Activated CD4-positive, alpha-beta T cell treated with anti-CD3 and anti-CD28 coated beads, Interleukin-2, amount 50 U/mL, for 4 hours (primary cell): Measurements from ENCODE around the gene ART4.

Source experiments
- DNase-seq, 2 experiments: peaks; one replicate each; pipeline ENCODE4 v3.0.0-alpha.2; 2020

The ART4 gene, protein sequence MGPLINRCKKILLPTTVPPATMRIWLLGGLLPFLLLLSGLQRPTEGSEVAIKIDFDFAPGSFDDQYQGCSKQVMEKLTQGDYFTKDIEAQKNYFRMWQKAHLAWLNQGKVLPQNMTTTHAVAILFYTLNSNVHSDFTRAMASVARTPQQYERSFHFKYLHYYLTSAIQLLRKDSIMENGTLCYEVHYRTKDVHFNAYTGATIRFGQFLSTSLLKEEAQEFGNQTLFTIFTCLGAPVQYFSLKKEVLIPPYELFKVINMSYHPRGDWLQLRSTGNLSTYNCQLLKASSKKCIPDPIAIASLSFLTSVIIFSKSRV

DNA sequence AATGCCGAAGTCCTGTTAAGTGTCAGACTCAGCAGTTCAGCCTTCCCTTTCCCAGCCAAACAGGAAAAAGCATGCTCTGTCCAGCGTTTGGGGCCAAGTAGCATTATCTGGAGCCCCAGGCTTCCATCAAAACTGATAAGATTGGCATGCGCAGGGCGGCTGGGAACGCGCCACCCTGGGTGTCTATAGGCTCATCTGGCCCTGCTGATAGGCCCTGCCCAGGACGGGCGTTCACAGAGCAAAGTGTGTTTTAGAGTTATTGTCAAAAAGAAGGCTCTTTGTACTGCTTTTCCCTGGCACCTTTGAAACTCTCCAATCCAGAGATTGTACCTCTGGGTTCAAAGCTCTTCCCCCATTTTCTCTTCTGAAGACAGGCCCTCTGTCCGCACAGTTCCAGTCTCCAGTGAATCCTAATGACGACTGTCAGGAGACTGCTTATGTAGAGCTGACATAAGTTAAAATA is at the start of gene ART4:
ART4 (minus strand) TSS at position 102 of the 463 bp plus-strand sequence. CDS start 413 bp downstream, outside the sequence.
- no peak for DNase-seq

DNA sequence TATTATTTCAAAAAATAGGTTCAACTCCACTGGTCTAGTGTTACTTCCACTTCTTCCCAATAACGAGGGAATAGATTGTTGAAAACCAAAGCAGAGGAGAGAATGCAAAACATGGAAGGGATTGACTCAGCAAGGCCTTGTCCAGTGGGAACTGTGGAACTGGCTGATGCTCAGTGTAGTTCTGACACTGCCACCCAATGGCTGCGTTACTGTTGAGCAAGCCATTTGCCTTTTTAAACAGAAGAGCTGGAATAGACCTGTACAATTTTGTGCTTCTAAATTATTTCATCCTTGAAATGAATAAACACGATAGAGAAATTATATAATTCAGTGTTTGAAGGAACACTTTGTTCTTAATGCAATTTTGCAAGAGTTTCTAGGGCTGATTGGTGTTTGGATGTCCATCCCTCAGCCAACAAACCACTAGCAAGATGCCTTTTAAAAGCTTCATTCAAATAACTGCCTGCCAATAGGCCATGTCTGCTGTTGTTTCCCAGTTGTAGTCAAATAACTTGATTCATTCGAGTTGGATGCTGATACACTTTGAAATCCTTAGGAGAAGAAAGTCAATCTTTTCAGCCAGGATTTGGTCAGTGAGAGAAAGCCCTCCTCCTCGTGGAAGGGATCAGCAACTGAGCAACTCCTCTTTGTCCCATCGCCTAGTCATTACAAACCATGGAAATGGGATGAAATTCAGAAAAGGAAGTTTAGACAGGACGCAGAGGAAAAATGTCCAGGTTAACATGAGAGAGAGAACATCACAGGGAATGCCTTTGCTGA is 49.6 kb upstream of the ART4 start:
- DNase-seq: no peak

DNA sequence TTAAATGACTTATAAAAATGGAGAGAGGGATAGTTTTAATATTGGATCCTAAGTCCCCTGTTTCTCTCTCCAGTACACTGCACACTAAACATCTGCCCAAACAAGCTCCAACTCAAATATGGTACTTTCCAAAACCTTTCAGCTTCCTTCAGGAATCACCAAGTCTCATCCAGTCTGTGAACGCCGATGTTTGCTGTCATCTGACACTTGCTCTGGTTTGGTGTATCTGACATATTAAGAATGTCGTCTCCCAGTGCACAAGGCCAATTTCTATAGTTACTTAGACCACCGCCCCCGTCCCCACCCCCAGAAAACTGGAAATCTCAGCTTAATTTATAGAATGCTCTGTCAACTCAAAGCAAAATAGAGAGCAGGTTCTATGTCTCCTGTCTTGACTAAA is 47.4 kb upstream of the ART4 start:
- no peak for DNase-seq

DNA sequence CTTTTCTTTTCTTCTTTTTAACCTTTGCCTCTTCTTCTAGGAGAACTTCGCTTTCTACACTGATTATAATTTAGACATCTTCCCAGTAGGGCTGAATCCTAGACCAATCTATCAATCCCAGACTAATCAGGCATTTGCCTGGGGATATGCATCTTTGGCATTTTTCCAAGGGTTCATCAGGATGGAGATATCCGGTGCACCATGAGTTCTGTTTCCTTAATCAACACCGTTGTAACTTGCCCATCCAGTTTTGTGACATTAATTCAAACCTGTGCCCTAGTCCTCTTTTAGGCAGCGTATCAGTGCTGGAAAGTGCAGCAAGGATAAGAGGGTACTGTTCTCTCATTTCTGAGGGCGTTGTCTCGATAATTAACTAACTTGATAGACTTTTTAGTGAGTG is 42.9 kb upstream of the ART4 start:
- no peak for DNase-seq

DNA sequence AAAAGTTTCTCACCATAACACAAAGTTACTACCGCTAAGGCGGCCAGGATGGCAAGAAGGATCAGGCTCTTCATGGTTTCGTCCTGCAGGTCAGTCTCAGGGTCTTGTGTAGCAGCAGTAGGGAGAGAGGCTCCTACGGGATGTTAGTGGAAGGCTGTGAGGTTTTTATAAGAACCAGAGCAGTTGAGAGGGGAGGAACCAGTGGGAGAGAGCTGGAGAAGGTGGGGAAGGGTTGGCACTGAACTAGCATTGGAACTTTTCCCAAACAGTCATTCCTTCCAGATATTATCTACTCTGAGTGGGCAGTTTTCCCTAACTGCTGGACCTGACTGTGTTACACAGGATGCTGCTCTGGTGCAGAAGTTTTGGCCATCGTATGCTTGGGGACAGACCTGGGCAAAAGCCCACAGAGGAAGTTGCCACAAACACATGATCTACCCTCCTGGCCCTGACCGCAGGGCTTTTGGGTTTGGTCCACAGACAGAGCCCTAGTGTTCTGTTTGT is 42.4 kb upstream of the ART4 start, which contains the start of gene MGP:
MGP (minus strand) TSS at position 137 of the 504 bp plus-strand sequence; CDS start at position 74, 63 bp downstream.
- no peak for DNase-seq

DNA sequence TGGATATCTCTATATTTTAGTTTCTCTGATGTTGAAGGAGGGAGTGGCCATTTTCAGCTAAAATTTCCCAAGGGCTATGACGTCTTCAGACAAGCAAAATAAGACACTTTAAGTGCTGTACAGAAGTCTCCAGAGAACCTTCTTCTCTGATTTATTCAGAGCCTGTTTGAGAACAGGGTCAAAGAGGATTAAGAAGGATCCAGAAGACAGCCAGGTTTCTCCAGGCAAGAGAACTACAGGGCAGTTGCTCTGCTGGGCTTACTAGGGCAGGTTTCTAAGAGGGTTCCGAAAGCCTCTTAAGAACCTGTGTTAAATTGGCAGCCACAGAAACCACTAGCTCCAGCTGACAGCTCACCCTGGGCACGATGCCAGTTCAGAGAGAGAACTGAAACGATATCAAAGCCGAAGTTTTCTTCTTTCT is 41.1 kb upstream of the ART4 start:
- peak; percentile 76 to 78 for DNase-seq

DNA sequence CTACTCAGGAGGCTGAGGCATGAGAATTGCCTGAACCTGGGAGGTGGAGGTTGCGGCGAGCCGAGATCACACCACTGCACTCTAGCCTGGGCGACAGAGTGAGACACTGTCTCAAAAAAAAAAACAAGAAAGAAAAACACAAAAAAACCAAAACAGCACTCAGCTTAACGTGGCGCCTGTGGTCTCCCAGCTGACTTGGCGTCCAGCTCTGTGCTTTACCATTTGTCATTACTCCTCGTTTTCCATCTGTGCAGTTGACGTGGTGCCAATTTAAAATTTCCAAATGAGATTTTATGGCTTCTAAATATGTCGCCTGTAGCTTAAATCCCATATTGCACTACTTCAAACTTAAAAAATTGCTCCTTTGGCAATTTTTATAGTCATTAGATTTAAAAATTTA is 40.4 kb upstream of the ART4 start:
- no peak for DNase-seq

DNA sequence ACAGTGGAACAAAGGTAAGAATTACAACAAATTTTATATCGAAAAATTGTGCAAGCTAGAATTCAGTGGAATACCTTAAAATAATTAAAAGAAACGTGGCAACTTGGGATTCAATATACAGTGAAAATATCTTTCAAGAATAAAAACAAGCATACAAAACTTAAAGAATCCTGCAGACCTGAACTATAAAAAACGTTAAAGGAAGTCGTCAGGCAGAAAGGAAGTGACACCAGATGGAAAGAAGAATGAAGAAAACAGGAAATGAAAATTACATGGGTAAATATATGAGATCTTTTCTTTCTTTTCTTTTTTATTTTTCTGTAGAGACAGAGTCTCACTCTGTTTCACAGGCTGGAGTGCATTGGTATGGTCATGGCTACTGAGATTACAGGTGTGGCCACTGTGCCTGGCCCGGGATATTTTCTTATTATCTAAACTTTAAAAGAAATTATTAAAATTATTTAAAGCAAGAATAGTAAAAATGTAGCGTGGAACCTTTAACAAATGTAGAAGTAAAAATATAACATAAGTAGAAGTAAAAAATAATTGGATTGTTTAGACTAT is 37.6 kb upstream of the ART4 start:
- DNase-seq: no peak

DNA sequence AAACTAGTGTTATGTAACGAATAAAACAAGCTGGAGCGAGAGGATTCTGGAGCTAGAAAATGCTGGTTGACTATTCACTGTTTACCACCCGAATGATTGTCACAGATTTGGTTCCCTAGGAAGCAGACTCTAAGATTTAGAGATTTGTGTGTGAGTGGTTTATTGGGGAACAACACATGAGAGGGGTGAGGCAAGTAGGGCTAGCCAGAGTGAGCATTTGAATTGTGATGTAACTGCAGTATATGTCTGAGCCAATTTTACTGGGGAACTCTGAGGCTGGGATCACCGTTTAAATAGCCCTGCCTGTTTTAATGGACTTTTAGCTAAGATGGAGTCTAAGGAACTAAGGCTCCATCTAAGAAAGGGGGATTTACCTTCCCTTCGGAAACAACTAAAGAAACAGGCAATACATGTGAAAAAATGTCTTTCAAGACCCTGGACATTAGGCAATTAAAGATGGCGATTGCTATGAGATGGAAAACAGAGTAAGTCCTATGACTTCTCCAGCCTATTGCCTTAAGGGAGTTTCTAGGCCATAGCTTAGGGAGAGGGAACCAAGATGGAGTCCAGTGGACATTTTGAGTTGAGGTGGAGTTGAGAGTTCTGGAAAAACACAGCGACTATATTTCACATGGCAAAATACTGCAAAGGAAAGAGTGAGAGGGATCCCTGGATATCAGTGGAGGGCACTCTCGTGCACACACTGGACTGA is 36.1 kb upstream of the ART4 start:
- no peak for DNase-seq

DNA sequence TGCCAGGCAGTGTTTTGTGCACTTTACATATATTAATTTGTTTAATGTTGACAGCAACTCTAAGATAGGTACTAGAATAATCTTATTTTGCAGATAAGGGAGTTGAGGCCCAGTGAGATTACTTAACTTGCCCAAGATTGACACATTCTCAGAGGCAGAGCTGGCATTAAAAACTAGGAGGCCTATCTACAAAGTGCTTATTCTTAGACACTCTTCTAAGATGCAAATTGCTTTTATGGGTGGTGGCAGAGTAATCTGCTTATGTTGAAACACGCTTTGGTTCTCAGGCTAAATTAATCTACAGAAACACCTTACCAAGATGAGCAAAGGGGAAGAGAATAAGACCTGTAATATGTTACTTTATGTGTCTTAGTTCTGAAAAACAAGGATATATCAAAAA is 35.2 kb upstream of the ART4 start:
- DNase-seq: no peak

DNA sequence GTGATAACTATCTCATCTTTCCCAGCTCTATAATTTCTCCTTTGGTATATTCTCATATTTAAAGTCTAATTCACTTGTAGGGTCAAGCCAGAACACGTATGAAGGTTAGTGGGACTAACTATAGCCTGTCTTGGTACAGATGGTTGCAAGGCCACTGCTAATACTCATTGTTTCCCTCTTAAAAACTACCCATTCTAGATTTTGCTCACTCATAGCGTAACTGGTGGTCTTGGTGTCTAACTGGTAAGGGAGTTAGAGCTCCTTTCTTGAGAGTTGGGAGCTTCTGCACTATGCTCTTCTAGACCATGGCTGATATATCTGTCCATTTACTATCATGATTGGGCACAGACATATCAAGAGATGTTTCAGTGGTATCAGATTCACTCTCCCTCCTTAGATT is 33.5 kb upstream of the ART4 start:
- no peak for DNase-seq

DNA sequence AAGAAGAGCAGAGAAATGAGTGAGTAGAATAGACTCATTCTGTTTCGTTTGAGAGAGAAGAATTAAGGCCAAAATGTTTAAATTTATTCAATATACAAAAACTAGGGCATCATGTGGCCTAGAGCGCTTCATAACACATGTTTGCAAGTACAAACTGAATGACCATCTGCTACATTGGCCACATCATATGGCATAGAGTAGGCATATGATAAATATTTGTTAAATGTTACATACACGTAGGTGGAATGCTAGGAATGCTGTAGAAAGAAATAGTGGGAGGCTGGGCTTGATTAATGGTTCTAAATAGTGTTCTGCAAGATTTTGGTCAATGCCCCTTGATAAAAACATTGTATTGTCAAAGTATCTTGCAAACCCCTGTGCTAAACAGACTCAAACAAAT is 31.6 kb upstream of the ART4 start:
- DNase-seq: no peak

DNA sequence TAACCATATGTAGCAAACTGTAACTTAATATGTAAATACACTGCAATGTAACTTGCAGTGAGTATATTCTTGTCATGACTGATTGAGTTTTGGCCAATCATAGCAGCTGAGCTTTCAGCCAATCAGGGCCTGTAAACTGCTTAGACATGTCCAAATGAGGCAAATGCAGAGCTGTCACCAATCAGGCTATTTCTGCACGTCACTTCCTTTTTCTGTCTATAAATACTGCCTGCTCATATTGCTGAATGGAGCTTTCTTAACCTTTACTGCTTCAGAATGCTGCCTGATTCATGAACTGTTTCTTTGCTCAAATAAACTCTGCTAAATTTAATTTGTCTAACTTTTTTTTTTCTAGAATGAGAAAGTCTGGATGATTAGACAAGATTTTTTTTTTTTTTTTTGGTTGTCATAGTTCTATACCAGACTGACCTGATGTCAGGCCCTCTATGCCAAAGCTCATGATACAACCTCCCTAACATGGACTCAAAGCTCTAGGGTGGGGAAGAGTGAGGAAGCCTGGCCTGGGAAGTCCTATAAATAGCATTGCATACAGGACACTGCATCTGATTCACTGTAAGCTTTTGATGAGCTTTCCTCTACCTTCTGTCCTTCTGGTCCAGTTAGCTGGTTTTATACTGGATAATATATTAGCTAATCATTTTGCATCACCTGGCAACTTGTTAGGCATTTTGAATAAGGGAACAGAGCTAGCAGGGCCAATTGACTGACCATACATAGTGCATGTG is 30.3 kb upstream of the ART4 start:
- no peak for DNase-seq

DNA sequence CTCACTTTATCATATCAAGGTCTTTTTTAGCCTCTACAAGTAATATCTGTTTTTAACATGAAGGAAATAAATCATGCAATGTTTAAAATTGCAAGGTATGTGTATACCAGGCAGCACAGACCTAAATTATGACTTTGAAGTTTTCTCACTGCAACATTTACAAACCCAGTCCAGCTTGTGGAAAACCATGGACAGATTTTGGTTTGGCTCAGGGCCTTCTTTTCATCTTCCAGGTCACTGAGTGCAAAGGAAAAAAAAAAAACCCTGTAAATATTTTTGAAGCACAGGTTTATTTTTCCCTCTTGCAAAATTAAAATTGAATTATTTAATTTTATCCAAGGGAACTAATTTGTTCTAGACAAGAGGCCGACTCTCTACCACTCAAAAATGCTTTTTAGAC is 28.6 kb upstream of the ART4 start:
- no peak for DNase-seq

DNA sequence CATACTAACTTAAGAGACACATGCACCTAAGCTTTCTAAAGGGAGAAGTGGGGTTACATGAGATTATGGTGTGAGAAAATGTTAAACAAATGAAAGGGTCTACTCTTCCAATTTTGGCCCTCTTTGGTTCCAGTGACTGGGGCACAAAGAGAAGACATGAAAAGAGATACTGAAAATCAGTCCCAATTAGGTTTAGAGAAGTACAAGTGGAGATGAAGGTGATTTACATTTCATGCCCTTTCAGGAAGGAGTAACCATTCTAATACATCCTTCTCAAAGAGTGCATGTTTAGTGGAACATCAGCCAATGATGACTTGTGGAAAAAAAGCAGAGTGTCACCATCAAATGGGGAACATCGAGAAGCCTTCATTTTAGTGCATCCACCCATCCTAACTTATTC is 27.9 kb upstream of the ART4 start:
- DNase-seq: no peak

DNA sequence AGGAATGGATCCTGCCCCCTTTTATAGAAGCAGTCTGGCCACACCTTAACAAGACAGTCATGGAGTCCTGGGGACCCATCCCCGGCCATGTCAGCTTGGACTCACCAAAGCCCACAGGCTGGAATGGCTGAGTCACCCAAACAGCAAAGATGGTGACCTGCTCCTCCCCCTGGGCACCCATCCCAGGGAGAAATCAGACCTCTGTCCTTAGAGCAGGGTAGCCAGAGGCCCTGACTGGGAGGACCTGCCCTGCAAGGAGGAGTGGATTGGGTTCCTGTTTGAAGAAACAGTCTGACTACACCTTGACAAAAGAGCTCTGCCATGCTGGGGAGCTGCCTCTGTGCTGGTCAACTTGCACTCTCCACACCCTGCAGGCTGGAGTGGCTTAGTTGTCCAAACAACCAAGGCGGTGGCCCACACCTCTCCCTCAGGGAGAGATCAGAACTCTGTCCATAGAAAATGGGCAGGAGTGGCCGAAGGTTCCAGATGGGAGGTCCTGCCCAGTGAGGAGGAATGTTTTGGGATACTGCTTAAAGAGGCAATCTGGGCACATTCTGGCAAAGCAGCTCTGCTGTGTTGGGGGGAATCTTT is 25.7 kb upstream of the ART4 start:
- no peak for DNase-seq

DNA sequence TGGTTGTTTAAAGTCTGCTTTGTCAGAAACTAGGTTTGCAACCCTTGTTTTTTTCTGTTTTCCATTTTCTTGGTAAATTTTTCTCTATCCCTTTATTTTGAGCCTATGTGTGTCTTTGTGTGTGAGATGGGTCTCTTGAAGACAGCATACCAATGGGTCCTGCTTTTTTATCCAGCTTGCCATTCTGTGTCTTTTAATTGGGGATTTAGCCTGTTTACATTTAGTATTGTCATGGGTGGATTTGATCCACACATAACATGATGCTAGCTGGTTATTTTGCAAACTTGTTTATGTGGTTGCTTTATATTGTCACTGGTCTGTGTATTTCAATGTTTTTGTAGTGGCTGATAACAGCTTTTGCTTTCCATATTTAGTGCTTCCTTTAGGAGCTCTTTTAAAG is 17.2 kb upstream of the ART4 start:
- no peak for DNase-seq

DNA sequence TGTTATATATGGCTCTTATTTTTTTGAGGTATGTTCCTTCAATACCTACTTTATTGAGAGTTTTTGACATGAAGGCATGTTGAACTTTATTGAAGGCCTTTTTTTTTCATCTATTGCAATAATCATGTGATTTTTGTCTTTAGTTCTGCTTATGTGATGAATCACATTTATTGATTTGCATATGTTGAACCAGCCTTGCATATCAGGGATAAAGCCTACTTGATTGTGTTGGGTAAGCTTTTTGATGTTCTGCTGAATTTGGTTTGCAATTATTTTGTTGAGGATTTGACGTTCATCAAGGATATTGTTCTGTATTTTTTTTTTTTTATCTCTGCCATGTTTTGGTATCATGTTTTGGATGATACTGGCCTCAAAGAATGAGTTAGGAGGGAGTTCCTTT is 15.2 kb upstream of the ART4 start:
- DNase-seq: no peak

DNA sequence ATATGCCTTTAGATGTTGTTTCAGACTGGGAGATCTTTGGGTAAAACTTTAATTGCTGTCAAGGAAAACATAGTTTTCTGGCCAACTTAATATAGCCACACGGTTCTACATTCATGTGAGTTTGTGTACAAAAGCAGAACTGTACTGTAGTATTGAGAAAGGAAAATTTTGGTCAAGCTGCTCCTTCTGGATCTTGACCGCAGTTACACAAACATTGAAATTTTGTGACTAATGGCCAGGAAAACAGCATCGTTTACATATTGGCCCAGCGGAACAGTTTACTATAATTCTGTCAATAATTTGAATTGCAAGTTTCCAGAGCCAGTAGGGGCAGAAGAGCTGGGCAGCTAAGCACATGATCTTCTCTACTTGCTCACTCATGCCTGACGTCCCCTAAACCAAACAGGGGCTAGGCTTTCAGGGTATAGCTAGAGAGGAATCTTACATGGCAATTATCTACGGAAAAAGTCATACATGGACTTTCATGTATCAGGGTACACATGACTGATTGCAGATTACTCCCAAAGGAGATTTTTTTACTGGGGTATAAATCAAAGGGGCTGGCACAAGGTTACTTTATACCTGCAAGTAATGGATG is 11.4 kb upstream of the ART4 start:
- no peak for DNase-seq

DNA sequence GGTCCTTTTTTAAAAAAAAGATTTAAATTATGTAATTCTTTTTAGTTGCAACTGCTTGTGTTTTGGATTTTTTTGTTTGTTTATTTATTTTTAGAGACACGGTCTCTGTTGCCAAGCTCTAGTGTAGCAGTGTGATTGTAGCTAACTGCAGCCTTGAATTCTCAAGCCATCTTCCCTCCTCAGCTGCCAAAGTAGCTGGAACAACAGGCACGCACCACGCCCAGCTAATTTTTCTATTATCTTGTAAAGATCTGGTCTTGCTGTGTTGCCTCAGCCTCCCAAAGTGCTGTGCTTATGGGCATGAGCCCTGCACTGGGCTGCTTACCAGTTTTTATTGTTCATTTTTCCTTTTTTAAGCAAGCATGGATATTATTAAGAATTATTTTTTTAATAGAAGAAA is 10.6 kb upstream of the ART4 start:
- no peak for DNase-seq

DNA sequence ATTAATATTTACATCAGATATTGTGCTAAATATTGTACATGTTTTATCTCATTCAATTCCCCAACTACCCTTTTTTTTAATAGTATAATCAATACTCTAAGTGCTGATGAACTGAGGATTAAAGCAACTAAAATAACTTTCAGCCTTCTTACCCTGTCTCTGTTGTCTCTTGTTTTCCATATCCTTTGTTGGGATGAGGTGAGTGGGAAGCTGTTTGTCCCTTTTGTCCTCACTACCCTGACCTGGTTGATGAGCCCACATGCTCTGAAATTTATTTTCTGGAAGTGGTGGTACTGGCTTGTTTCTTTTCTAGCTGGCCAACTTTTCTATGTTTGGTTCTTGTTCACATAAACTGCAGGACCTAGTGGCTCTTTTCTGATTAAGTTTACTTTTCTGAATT is 9.6 kb upstream of the ART4 start:
- no peak for DNase-seq
